ENCODE measurements around the gene VTCN1.

Gene VTCN1

DNA sequence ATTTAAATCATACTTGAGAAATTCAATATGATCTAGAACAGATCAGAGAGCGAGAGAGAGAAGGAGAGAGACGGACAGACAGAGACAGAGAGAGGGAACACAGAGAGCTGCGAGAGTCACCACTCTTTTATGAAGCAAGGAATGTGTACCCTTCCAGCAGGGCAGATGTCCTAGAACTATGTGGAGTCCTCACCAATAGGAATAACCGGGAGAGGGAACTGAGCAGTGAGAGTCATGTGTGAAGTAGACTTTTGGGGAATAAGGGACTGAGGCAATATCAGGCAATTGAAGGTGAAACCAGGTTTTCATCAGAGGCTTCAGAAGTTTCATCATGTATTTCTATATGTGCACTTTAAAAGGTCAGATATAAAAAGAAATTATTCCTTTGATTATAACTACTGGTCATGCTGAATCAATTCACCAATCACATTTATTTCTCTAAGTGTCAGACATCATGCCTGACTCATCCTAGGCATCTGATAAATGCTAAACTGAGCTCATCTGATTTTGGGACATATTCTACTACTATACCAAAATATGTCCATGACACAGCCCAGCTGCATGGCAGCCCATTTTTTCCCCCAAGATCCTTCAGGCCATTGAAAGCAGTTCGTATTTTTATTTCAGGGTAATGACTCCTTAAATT is 22.4 kb downstream of the VTCN1 start:
- H3K27ac ChIP-seq = no peak overlapping the region
- no peak for TF ChIP-seq ZFX (IDR thresholded peaks at IDR 0.05; ENCODE audit: borderline replicate concordance)
- TF ChIP-seq, protein P1, sequence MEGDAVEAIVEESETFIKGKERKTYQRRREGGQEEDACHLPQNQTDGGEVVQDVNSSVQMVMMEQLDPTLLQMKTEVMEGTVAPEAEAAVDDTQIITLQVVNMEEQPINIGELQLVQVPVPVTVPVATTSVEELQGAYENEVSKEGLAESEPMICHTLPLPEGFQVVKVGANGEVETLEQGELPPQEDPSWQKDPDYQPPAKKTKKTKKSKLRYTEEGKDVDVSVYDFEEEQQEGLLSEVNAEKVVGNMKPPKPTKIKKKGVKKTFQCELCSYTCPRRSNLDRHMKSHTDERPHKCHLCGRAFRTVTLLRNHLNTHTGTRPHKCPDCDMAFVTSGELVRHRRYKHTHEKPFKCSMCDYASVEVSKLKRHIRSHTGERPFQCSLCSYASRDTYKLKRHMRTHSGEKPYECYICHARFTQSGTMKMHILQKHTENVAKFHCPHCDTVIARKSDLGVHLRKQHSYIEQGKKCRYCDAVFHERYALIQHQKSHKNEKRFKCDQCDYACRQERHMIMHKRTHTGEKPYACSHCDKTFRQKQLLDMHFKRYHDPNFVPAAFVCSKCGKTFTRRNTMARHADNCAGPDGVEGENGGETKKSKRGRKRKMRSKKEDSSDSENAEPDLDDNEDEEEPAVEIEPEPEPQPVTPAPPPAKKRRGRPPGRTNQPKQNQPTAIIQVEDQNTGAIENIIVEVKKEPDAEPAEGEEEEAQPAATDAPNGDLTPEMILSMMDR (IDR thresholded peaks at IDR 0.05) = no peak

DNA sequence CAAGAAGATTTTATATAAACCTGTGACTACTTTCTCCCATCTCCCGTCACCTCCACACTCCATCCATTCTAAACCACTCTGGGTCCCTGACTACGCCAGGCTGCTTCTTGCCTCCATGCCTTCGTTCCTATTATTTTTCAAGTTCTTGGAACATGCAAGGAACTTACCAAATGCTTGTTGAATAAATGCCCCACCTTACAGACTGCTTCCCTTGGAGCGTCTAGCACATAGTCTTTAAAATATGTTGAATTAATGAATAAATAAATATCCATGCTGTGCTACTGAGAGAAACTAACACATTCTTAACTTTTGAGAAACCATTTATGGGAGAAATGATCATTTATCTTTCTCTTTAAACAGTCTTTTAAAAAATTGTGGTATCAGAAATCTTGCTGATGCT is 27.6 kb downstream of the VTCN1 start:
- no peak overlapping the region for H3K27ac ChIP-seq
- TF ChIP-seq, protein P1 (IDR thresholded peaks at IDR 0.05) = no peak
- TF ChIP-seq ZFX (IDR thresholded peaks at IDR 0.05; ENCODE audit: borderline replicate concordance) = no peak

DNA sequence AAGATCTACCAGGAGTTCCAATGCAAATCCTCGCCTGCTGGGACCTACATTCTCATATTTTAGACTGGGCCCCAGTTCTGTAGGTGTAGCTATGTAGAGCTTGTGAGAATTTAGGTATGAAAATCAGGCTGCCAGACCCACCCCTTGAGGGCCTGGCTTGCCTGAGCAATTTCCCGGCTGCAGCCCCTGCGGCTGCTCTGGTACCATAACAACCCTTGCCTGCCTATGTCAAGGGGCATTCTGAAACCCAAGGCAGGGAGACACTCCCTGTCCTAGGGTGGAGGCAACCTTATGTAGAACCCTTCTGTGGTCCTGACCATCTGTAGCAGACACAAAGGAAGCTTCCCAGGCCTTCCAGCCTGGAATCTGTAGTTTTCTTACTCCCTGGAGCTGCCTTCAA is 28.4 kb downstream of the VTCN1 start:
- no peak overlapping the region for H3K27ac ChIP-seq
- TF ChIP-seq, protein P1 (IDR thresholded peaks at IDR 0.05) = no peak

DNA sequence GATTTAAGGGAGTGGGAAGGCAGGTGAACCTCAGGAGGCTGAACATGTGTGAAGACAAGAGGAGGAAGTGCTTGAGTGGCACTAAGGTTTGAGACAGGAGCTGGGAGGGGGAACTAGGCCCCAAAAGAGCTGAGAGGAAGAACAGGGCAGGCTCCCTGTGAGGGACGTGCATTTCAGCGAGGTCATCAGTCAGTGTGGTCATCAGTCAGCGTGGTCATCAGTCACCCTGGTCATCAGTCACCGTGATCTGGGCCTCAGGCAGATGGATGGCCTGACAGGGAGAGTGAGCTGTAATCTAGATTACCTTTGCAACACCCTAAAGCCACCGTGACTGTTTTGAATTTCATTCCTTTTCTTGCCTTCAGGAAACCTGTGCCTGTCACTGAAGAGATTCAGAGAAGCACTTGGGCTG is 29.1 kb downstream of the VTCN1 start:
- no peak overlapping the region for H3K27ac ChIP-seq
- TF ChIP-seq, protein P1 (IDR thresholded peaks at IDR 0.05) = no peak
- TF ChIP-seq ZFX (IDR thresholded peaks at IDR 0.05; ENCODE audit: borderline replicate concordance) = no peak

DNA sequence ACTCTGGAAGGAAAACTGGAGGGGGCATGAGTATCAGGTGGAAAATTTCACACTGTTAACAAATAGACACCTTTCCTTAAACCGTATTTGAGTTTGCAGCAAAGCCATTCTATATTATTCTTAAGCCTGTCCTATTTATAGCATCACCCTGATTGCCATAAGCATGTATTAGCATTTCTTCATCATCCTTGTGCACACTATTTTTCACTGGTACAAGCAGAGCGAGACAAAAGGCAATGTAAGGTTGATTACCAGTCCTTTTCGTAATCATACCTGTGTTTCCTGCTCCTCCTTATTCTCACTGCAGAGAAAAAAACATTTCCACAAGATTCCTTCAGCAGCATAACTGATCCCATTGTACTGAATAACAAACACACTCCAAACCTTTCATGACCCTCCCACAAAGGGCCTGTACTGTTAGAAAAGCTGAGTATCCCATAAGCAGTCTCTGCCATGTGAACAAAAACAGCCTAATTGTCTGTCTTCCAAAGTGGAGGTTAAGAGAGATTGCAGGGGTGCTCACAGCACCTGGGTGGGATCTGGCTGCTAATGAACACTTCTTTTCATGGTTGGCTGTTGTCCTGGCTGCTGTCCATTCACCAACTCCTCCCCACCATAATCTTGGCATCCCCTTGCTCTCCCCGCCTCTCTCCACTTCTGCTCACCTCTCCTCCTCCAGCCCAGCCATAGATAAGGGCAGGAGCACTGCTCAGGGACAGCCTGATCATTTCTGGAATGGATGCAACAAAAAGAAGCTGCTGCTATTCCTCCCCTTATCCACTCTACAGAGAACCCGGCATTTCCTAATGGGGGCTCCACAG is 30.4 kb downstream of the VTCN1 start:
- TF ChIP-seq ZFX (IDR thresholded peaks at IDR 0.05; ENCODE audit: borderline replicate concordance) = no peak
- TF ChIP-seq, protein P1 (IDR thresholded peaks at IDR 0.05) = no peak

DNA sequence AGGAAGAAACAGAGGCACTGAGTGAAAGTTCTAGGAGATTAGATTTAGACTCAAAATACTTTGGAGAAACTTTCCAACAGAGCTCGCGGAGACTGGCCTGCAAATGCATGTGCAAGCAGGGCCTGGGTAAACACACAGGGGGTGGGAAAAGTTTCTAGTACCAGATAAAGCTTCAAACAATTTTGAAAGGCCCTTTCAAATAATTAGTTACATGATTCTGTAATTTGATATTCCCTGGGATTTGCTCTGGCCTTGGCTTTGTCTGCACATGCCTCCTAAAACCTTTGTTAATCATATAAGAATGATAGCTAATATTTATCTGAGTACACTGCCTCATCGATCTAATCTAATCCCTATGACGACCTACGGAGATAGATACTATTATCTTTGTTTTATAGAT is 31.3 kb downstream of the VTCN1 start:
- peak overlapping the region; percentile 40 for H3K27ac ChIP-seq
- no peak for TF ChIP-seq ZFX (IDR thresholded peaks at IDR 0.05; ENCODE audit: borderline replicate concordance)
- TF ChIP-seq, protein P1 (IDR thresholded peaks at IDR 0.05) = no peak

More for the DNA sequence above, 30.4 kb downstream of the VTCN1 start:
- peak overlapping the region; percentile 40 for H3K27ac ChIP-seq

DNA sequence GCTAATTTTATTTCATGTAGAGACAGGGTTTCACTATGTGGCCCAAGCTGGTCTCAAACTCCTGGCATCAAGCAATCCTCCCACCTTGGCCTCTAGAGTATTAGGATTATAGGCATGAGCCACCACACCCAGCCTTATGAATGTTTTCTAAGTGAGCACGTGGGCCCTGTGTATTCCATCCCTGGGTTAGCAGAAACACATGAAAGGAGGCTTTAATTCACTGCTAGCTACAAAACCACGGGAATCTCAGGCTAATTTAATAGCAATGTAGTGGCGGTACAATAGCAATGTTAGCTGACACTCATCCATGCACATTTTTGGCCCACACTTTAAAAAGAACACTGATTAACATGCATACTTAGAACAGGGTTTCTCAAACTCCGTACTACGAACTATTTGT is 32.0 kb downstream of the VTCN1 start:
- TF ChIP-seq, protein P1 (IDR thresholded peaks at IDR 0.05) = no peak
- TF ChIP-seq ZFX (IDR thresholded peaks at IDR 0.05; ENCODE audit: borderline replicate concordance) = no peak
- H3K27ac ChIP-seq = peak overlapping the region; percentile 40

All from 22Rv1 (cell line).